Endothelial cell of umbilical vein (primary cell): ENCODE measurements around the gene ZSCAN20. TPM values are rescaled to one million over a fixed set of nuclear protein-coding genes. Genes with fewer than 3 reads are reported as not detected.

Experiments
- BruUV-seq: library from RNA; stranded (reverse); fragments of 400-500 nt; replicated peaks from 2 replicates; lab custom pipeline; 2021; lab: Mats Ljungman, UMichigan
- CTCF ChIA-PET: fragments of 300-600, 350-600 bp; sonication (Branson Sonifier 250); formaldehyde crosslinking; loops from one replicate; lab custom pipeline; 2021; ENCODE audit warnings: antibody characterized with exemption, inconsistent platforms; lab: Charles Lee
- POLR2A ChIA-PET: fragments of 300-600, 350-600 bp; sonication (Branson Sonifier 250); formaldehyde crosslinking; loops from one replicate; lab custom pipeline; 2021; ENCODE audit warnings: antibody characterized with exemption, inconsistent platforms; lab: Charles Lee
- DNase-seq: peaks from one replicate; pipeline ENCODE4 v3.0.0-alpha.2; 2011; ENCODE audit warnings: low read depth, low spot score
- FAIRE-seq: peaks from 2 replicates; lab custom pipeline; 2011; peaks lifted over from hg19 to GRCh38; lab: Jason Lieb, UNC
- H2AFZ ChIP-seq: 2 replicates; pipeline ENCODE4 v1.6.0; 2012; ENCODE audit warnings: low read depth, low read length, control low read depth, inconsistent platforms
- H3K27ac ChIP-seq: 2 replicates; pipeline ENCODE4 v1.5.1; 2011; ENCODE audit warnings: low read depth, mild to moderate bottlenecking, control low read depth, low read length, moderate library complexity; ENCODE audit not compliant: insufficient read depth
- H3K27me3 ChIP-seq, 2 experiments: 2 replicates each; pipeline versions ENCODE4 v1.6.0 to v1.6.1; 2011; ENCODE audit warnings: low read length in 2 of 2, mixed read lengths in 1 of 2; ENCODE audit not compliant: control insufficient read depth in 2 of 2, insufficient read depth in 2 of 2
- H3K36me3 ChIP-seq, 2 experiments: 2 replicates in 1 of 2; 3 replicates in 1 of 2; pipeline ENCODE4 v1.5.1; 2011; ENCODE audit warnings: low read length in 2 of 2, mild to moderate bottlenecking in 1 of 2, moderate library complexity in 1 of 2; ENCODE audit not compliant: control insufficient read depth in 2 of 2, insufficient read depth in 2 of 2; ENCODE audit errors: extremely low read depth in 1 of 2
- H3K4me1 ChIP-seq: 3 replicates; pipeline ENCODE4 v1.5.1; 2011; ENCODE audit warnings: mild to moderate bottlenecking, low read length; ENCODE audit not compliant: control insufficient read depth, insufficient read depth; ENCODE audit errors: extremely low read depth
- H3K4me2 ChIP-seq: 2 replicates; pipeline ENCODE4 v1.6.1; 2011; ENCODE audit warnings: low read length, control low read depth, mixed read lengths; ENCODE audit not compliant: insufficient read depth
- H3K4me3 ChIP-seq, 3 experiments: fragments of 200-600 bp in 1 of 3; sonication (generic), shearing (Covaris generic) in 1 of 3; replicated peaks in 1 of 3; 2 replicates each; pipeline ENCODE4 v1.5.1; 2011 to 2016; ENCODE audit warnings: control low read depth in 3 of 3, low read length in 3 of 3, mild to moderate bottlenecking in 2 of 3, inconsistent platforms in 1 of 3, low read depth in 1 of 3, moderate library complexity in 1 of 3; ENCODE audit not compliant: insufficient read depth in 1 of 3
- H3K79me2 ChIP-seq: 2 replicates; pipeline ENCODE4 v1.6.0; 2012; ENCODE audit warnings: low read length, inconsistent platforms; ENCODE audit not compliant: control insufficient read depth, insufficient read depth
- H3K9ac ChIP-seq: replicated peaks from 2 replicates; pipeline ENCODE3; 2011; ENCODE audit warnings: low read length, control low read depth; ENCODE audit not compliant: insufficient read depth; ENCODE audit errors: extremely low read depth
- H3K9me1 ChIP-seq: replicated peaks from 3 replicates; pipeline ENCODE4 v1.6.0; 2011; ENCODE audit warnings: mild to moderate bottlenecking, low read length; ENCODE audit not compliant: control insufficient read depth, insufficient read depth; ENCODE audit errors: extremely low read depth
- H3K9me3 ChIP-seq: replicated peaks from 2 replicates; pipeline ENCODE4 v1.5.1; 2012; ENCODE audit warnings: low read length, inconsistent platforms; ENCODE audit not compliant: control insufficient read depth, insufficient read depth
- H4K20me1 ChIP-seq: replicated peaks from 2 replicates; pipeline ENCODE3; 2011; ENCODE audit warnings: mild to moderate bottlenecking, low read length; ENCODE audit not compliant: control insufficient read depth, insufficient read depth; ENCODE audit errors: extremely low read depth
- EZH2 ChIP-seq: IDR thresholded peaks from 2 replicates; pipeline ENCODE4 v1.6.1; 2012; ENCODE audit warnings: borderline replicate concordance, low read depth, mild to moderate bottlenecking, moderate library complexity, low read length, inconsistent platforms; ENCODE audit not compliant: severe bottlenecking
- FOS ChIP-seq: IDR thresholded peaks from 2 replicates; pipeline ENCODE4 v1.6.1; 2011; ENCODE audit warnings: mild to moderate bottlenecking, low read length, moderate library complexity, borderline replicate concordance; ENCODE audit not compliant: insufficient read depth
- GATA2 ChIP-seq: IDR thresholded peaks from 2 replicates; pipeline ENCODE4 v1.7.0; 2011; ENCODE audit warnings: low read depth, mild to moderate bottlenecking, moderate library complexity, mixed read lengths, low read length; ENCODE audit not compliant: insufficient read length, insufficient read depth
- JUN ChIP-seq: IDR thresholded peaks from 2 replicates; pipeline ENCODE4 v1.6.1; 2011; ENCODE audit warnings: borderline replicate concordance, low read depth; ENCODE audit not compliant: insufficient read length, insufficient read depth
- MYC ChIP-seq: IDR thresholded peaks from one replicate; pipeline ENCODE4 v1.6.1; 2011; ENCODE audit warnings: mild to moderate bottlenecking, low read depth, low read length
- POLR2A ChIP-seq: IDR thresholded peaks from 2 replicates; pipeline ENCODE4 v1.6.1; 2012; ENCODE audit warnings: low read depth, mild to moderate bottlenecking, control low read depth, low read length
- POLR2AphosphoS5 ChIP-seq: IDR thresholded peaks from 2 replicates; pipeline ENCODE4 v1.6.1; 2012; ENCODE audit warnings: low read depth, mild to moderate bottlenecking, control low read depth, low read length, moderate library complexity; ENCODE audit not compliant: insufficient read depth
- dilution Hi-C: fragments of 300-500 bp; cut with MboI; formaldehyde crosslinking; loops from one replicate; pipeline ENCODE4 v1.15.0; 2019; ENCODE audit warnings: low sequenced_read_pairs; ENCODE audit not compliant: extremely low pct_ligation_motif_present
- intact Hi-C: fragments of 100-400 bp; cut with micrococcal nuclease; formaldehyde crosslinking; loops from one replicate; pipeline ENCODE4 v1.10.0; 2022
- polyA plus RNA-seq, 4 experiments: library from polyadenylated mRNA; depleted of rRNA in 3 of 4; stranded (reverse) in 3 of 4; unstranded in 1 of 4; fragments of >200 nt; gene quantifications; 2 replicates each; pipeline versions ENCODE4 v1.2.1 to v1.2.3, GENCODE V29; 2011 to 2012; ENCODE audit warnings: missing spikeins in 1 of 4
- total RNA-seq: library from RNA; stranded (reverse); gene quantifications from 2 replicates; pipeline ENCODE4 v1.2.3, GENCODE V29; 2021
- TF ChIP-seq, protein P1 (sequence below), 2 donors: IDR thresholded peaks; 1 replicate in 1 of 2; 2 replicates in 1 of 2; pipeline ENCODE4 v1.5.1; 2011; ENCODE audit warnings: low read length in 2 of 2, mild to moderate bottlenecking in 2 of 2, moderate library complexity in 2 of 2, control low read depth in 1 of 2, inconsistent platforms in 1 of 2, low read depth in 1 of 2; ENCODE audit not compliant: insufficient read depth in 1 of 2; ENCODE audit errors: extremely low read depth in 1 of 2
- TF ChIP-seq, protein P2 (sequence below): IDR thresholded peaks from 2 replicates; pipeline ENCODE4 v1.6.1; 2011; ENCODE audit not compliant: insufficient read depth, insufficient read length

ZSCAN20 gene
- total and polyA plus RNA-seq, 2 donors (not counting 3 experiments of a cell fraction or from before 2014, with no cell fraction given), result 1.2 to 5.8 TPM

DNA sequence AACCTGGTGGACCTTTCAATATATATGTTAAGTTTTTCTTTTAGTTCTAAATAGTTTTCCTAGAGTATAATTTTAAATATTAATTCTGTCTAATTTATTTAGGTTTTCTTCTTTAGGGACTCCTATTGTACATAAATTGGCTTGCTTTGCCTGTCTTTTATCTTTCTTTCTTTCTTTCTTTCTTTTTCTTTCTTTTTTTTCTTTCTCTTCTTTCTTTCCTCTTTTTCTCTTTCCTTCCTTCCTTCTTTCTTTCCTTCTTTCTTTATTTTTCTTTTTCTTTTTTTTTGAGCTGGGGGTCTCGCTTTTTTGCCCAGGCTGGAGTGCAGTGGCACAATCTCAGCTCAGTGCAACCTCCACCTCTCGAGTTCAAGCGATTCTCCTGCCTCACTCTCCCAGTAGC, 35.2 kb downstream of the ZSCAN20 start:
- Histone ChIP-seq H3K4me3 (no peak overlapping the region), H3K9me3 (no peaks in the 10 kb centered on the region), H2AFZ (no peak overlapping the region), H3K4me1 (no peaks in the 10 kb centered on the region), H3K27ac (no peak overlapping the region), H3K27me3 (no peaks in the 10 kb centered on the region), H3K9ac (no peak overlapping the region), H4K20me1 (no peaks in the 10 kb centered on the region), H3K9me1 (no peaks in the 10 kb centered on the region), H3K36me3 (no peaks in the 10 kb centered on the region), H3K79me2 (no peaks in the 10 kb centered on the region), H3K4me2 (no peak overlapping the region)
- dilution Hi-C loops, result no loop called here
- intact Hi-C loops, result no loop called here
- DNase-seq (no peak), FAIRE-seq (no peak)
- POLR2A ChIA-PET, result no interaction called here
- CTCF ChIA-PET, result no interaction called here
- no TSS peak for BruUV-seq
- TF ChIP-seq EZH2 (no peak), POLR2AphosphoS5 (no peak), FOS (no peak), MYC (no peak), JUN (no peak), GATA2 (no peak), POLR2A (no peak)
- TF ChIP-seq, protein P1, sequence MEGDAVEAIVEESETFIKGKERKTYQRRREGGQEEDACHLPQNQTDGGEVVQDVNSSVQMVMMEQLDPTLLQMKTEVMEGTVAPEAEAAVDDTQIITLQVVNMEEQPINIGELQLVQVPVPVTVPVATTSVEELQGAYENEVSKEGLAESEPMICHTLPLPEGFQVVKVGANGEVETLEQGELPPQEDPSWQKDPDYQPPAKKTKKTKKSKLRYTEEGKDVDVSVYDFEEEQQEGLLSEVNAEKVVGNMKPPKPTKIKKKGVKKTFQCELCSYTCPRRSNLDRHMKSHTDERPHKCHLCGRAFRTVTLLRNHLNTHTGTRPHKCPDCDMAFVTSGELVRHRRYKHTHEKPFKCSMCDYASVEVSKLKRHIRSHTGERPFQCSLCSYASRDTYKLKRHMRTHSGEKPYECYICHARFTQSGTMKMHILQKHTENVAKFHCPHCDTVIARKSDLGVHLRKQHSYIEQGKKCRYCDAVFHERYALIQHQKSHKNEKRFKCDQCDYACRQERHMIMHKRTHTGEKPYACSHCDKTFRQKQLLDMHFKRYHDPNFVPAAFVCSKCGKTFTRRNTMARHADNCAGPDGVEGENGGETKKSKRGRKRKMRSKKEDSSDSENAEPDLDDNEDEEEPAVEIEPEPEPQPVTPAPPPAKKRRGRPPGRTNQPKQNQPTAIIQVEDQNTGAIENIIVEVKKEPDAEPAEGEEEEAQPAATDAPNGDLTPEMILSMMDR (IDR thresholded peaks at IDR 0.05; ENCODE audit: extremely low read depth in 1 of 2, insufficient read depth in 1 of 2, low read depth in 1 of 2, low read length in 2 of 2), result no peak
- TF ChIP-seq, protein P2, sequence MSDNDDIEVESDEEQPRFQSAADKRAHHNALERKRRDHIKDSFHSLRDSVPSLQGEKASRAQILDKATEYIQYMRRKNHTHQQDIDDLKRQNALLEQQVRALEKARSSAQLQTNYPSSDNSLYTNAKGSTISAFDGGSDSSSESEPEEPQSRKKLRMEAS, result no peak
